GM10266 (cell line): ENCODE measurements around the gene DEF6.

ENCODE experiments used
- DNase-seq: peaks from one replicate; pipeline ENCODE4 v3.0.0; 2012; ENCODE audit errors: extremely low spot score
- CTCF ChIP-seq: IDR thresholded peaks from 2 replicates; pipeline ENCODE4 v1.5.1; 2012; ENCODE audit warnings: mild to moderate bottlenecking, low read depth; ENCODE audit not compliant: control insufficient read depth, insufficient read depth; ENCODE audit errors: missing control alignments

DEF6 gene

GRCh38 chr6:35370785-35371493 lies 73.3 kb downstream of the DEF6 start:
- no peak for DNase-seq
- TF ChIP-seq CTCF, result no peak
